Measurements from ENCODE around the gene TNFRSF14.

- TF ChIP-seq, protein P1, sequence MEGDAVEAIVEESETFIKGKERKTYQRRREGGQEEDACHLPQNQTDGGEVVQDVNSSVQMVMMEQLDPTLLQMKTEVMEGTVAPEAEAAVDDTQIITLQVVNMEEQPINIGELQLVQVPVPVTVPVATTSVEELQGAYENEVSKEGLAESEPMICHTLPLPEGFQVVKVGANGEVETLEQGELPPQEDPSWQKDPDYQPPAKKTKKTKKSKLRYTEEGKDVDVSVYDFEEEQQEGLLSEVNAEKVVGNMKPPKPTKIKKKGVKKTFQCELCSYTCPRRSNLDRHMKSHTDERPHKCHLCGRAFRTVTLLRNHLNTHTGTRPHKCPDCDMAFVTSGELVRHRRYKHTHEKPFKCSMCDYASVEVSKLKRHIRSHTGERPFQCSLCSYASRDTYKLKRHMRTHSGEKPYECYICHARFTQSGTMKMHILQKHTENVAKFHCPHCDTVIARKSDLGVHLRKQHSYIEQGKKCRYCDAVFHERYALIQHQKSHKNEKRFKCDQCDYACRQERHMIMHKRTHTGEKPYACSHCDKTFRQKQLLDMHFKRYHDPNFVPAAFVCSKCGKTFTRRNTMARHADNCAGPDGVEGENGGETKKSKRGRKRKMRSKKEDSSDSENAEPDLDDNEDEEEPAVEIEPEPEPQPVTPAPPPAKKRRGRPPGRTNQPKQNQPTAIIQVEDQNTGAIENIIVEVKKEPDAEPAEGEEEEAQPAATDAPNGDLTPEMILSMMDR (IDR thresholded peaks at IDR 0.05; ENCODE audit: insufficient read depth, low read depth, low read length): no peak
- no peak for TF ChIP-seq EZH2 (IDR thresholded peaks at IDR 0.05; ENCODE audit: insufficient read depth, low read length)
These were observed 8.0 kb downstream of the TNFRSF14 start for GRCh38 chr1:2564006-2564814.
